GM18507 (cell line): ENCODE data around the gene C11orf24.

ENCODE experiments used
- DNase-seq: peaks from one replicate; pipeline ENCODE4 v3.0.0; 2011; ENCODE audit warnings: low read depth; ENCODE audit not compliant: insufficient read length; ENCODE audit errors: extremely low spot score
- FAIRE-seq: peaks from 2 replicates; lab custom pipeline; 2011; peaks lifted over from hg19 to GRCh38; lab: Jason Lieb, UNC

The C11orf24 gene

GRCh38 chr11:68274306-68274705 lies 2.5 kb upstream of the C11orf24 start:
- DNase-seq (no peak), FAIRE-seq (no peak)

- FAIRE-seq (no peak), DNase-seq (no peak)
These were observed 1.4 kb upstream of the C11orf24 start for GRCh38 chr11:68273026-68273738.

GRCh38 chr11:68271023-68271780 lies 571 bp downstream of the C11orf24 start:
- DNase-seq (peak; percentile 55), FAIRE-seq (peak; percentile 58)

- no peak for DNase-seq
- no peak for FAIRE-seq
These were observed 1.4 kb downstream of the C11orf24 start for GRCh38 chr11:68270196-68271022.

GRCh38 chr11:68269414-68270081 lies 2.2 kb downstream of the C11orf24 start:
- no peak for FAIRE-seq

GRCh38 chr11:68267881-68268240 lies 3.9 kb downstream of the C11orf24 start:
- FAIRE-seq: no peak
- DNase-seq: no peak

More at GRCh38 chr11:68269414-68270081, 2.2 kb downstream of the C11orf24 start:
- no peak for DNase-seq

GRCh38 chr11:68266936-68267880 lies 4.6 kb downstream of the C11orf24 start:
- FAIRE-seq: no peak
- DNase-seq: no peak

GRCh38 chr11:68266121-68266891 lies 5.5 kb downstream of the C11orf24 start:
- FAIRE-seq: peak; percentile 94
- DNase-seq: peak; percentile 53

GRCh38 chr11:68264741-68265540 lies 6.8 kb downstream of the C11orf24 start:
- DNase-seq: no peak
- FAIRE-seq: no peak

GRCh38 chr11:68264244-68264643 lies 7.5 kb downstream of the C11orf24 start:
- DNase-seq (no peak), FAIRE-seq (no peak)

GRCh38 chr11:68263444-68264035 lies 8.2 kb downstream of the C11orf24 start:
- FAIRE-seq (no peak), DNase-seq (no peak)

GRCh38 chr11:68262544-68262827 lies 9.3 kb downstream of the C11orf24 start:
- no peak for FAIRE-seq
- DNase-seq: no peak

- DNase-seq (no peak), FAIRE-seq (no peak)
These were observed 9.8 kb downstream of the C11orf24 start for GRCh38 chr11:68261749-68262543.

- FAIRE-seq: no peak
- DNase-seq: no peak
These were observed 10.8 kb downstream of the C11orf24 start for GRCh38 chr11:68261006-68261405.

GRCh38 chr11:68260484-68260883 lies 11.3 kb downstream of the C11orf24 start:
- DNase-seq (no peak), FAIRE-seq (no peak)
